ENCODE data around the gene SLC7A14. TPM values are rescaled to one million over a fixed set of nuclear protein-coding genes. Genes with fewer than 3 reads are reported as not detected.

SLC7A14 gene
- total RNA-seq, 2 experiments from 2014 or later = not detected

- no peak for ATAC-seq (ENCODE audit: poor library complexity)
- Mint-ChIP-seq H3K36me3 (ENCODE audit: low read depth) (no peaks in the 10 kb centered on the region), H3K9me3 (no peaks in the 10 kb centered on the region), H3K27ac (no peak overlapping the region), H3K27me3 (peaks cover 14% of the 10 kb centered on the region), H3K4me1 (ENCODE audit: low read depth) (no peaks in the 10 kb centered on the region), H3K4me3 (no peak overlapping the region)
- ChIA-PET POLR2A (no interaction called here), CTCF (no interaction called here)
- H3K27me3 ChIP-seq (ENCODE audit: control insufficient read depth in 1 of 2, insufficient read depth in 2 of 2, low read length in 2 of 2) = peaks cover 4% of the 10 kb centered on the region in 2 experiments
- no peaks in the 10 kb centered on the region for H3K36me3 ChIP-seq (ENCODE audit: insufficient read depth, low read length)
- no peak for TF ChIP-seq CTCF (IDR thresholded peaks at IDR 0.05)
- H3K4me1 ChIP-seq (ENCODE audit: insufficient read depth, low read length) = no peaks in the 10 kb centered on the region
- intact Hi-C loops (cut with DNase I, micrococcal nuclease) = no loop called here
- no peak overlapping the region for H3K4me3 ChIP-seq (ENCODE audit: low read length)
- no peak overlapping the region for H3K27ac ChIP-seq (ENCODE audit: low read depth in 1 of 2, low read length in 2 of 2)
- DNase-seq = no peak
- H3K9me3 ChIP-seq (ENCODE audit: control insufficient read depth in 1 of 2, insufficient read depth in 1 of 2, low read length in 2 of 2) = no peaks in the 10 kb centered on the region
Measured at GRCh38 chr3:170480111-170480510, 105.8 kb downstream of the SLC7A14 start.

DNA sequence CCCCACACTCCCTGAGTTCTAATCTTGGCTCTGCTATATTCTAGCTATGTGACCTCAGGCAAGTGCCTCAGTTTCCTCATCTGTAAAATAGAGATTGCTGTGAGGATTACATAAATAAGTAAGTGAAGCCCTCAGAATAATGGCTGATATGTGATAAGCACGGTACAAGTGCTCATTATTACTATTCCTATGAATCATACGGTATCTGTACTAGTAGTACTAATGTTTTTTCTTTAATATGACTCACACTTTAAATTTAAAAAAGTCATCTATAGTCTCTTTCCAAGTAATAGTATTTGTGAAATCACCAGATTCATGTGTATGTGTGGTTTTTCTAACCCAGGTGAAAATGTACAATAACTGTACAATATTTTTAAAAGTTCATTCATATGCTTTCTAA is 108.5 kb downstream of the SLC7A14 start:
- ChIA-PET POLR2A (no interaction called here), CTCF (no interaction called here)
- TF ChIP-seq CTCF (IDR thresholded peaks at IDR 0.05) = no peak
- intact Hi-C loops (cut with DNase I, micrococcal nuclease) = no loop called here
- Histone ChIP-seq H3K27ac (ENCODE audit: low read depth in 1 of 2, low read length in 2 of 2) (no peak overlapping the region), H3K4me1 (ENCODE audit: insufficient read depth, low read length) (no peaks in the 10 kb centered on the region), H3K36me3 (ENCODE audit: insufficient read depth, low read length) (no peaks in the 10 kb centered on the region), H3K9me3 (ENCODE audit: control insufficient read depth in 1 of 2, insufficient read depth in 1 of 2, low read length in 2 of 2) (no peaks in the 10 kb centered on the region), H3K4me3 (ENCODE audit: low read length) (no peak overlapping the region), H3K27me3 (ENCODE audit: control insufficient read depth in 1 of 2, insufficient read depth in 2 of 2, low read length in 2 of 2) (peaks cover 4% of the 10 kb centered on the region in 2 experiments)
- ATAC-seq (ENCODE audit: poor library complexity) (no peak), DNase-seq (no peak)
- H3K27me3 Mint-ChIP-seq = peaks cover 27% of the 10 kb centered on the region
- H3K4me1 Mint-ChIP-seq (ENCODE audit: low read depth) = no peaks in the 10 kb centered on the region
- H3K4me3 Mint-ChIP-seq = no peak overlapping the region
- no peak overlapping the region for H3K27ac Mint-ChIP-seq
- H3K36me3 Mint-ChIP-seq (ENCODE audit: low read depth) = no peaks in the 10 kb centered on the region
- no peaks in the 10 kb centered on the region for H3K9me3 Mint-ChIP-seq

- ChIA-PET POLR2A (no interaction called here), CTCF (no interaction called here)
- no peak overlapping the region for H3K27ac Mint-ChIP-seq
- DNase-seq (no peak), ATAC-seq (ENCODE audit: poor library complexity) (no peak)
- no peaks in the 10 kb centered on the region for H3K9me3 Mint-ChIP-seq
- Histone ChIP-seq H3K27me3 (ENCODE audit: control insufficient read depth in 1 of 2, insufficient read depth in 2 of 2, low read length in 2 of 2) (peaks cover 4% of the 10 kb centered on the region in 2 experiments), H3K36me3 (ENCODE audit: insufficient read depth, low read length) (no peaks in the 10 kb centered on the region), H3K9me3 (ENCODE audit: control insufficient read depth in 1 of 2, insufficient read depth in 1 of 2, low read length in 2 of 2) (no peaks in the 10 kb centered on the region), H3K4me3 (ENCODE audit: low read length) (no peak overlapping the region), H3K27ac (ENCODE audit: low read depth in 1 of 2, low read length in 2 of 2) (no peak overlapping the region), H3K4me1 (ENCODE audit: insufficient read depth, low read length) (no peaks in the 10 kb centered on the region)
- no peak overlapping the region for H3K4me3 Mint-ChIP-seq
- peaks cover 33% of the 10 kb centered on the region for H3K27me3 Mint-ChIP-seq
- TF ChIP-seq CTCF (IDR thresholded peaks at IDR 0.05) = no peak
- intact Hi-C loops (cut with DNase I, micrococcal nuclease) = no loop called here
- H3K4me1 Mint-ChIP-seq (ENCODE audit: low read depth) = no peaks in the 10 kb centered on the region
- no peaks in the 10 kb centered on the region for H3K36me3 Mint-ChIP-seq (ENCODE audit: low read depth)
Measured at GRCh38 chr3:170476291-170476690, 109.6 kb downstream of the SLC7A14 start.

Measured in CD4-positive, alpha-beta T cell (primary cell).